B cell (primary cell): Measurements from ENCODE around the gene SPN. TPM values are rescaled to one million over a fixed set of nuclear protein-coding genes. Genes with fewer than 3 reads are reported as not detected.
A peak's percentile ranks its signal among the peaks of the same experiment; 100 is the strongest.

Source experiments
- ATAC-seq: fragments of 200-7000 bp; cut with Tn5 transposase; one replicate; pipeline ENCODE4 v1.10.0; 2021; ENCODE audit warnings: low read depth, mild to moderate bottlenecking, moderate number of reproducible peaks, moderate library complexity
- CTCF ChIA-PET: fragments of 350-600 bp; sonication (Branson Sonifier 250); formaldehyde crosslinking; loops from one replicate; lab custom pipeline; 2021; ENCODE audit warnings: antibody characterized with exemption, inconsistent platforms; lab: Charles Lee
- POLR2A ChIA-PET: fragments of 350-600 bp; sonication (Branson Sonifier 250); formaldehyde crosslinking; loops from one replicate; lab custom pipeline; 2021; ENCODE audit warnings: antibody characterized with exemption; lab: Charles Lee
- DNase-seq: peaks from one replicate; pipeline ENCODE4 v3.0.0; 2013
- H2AFZ ChIP-seq: 2 replicates; pipeline ENCODE4 v1.6.1; 2012; ENCODE audit warnings: mild to moderate bottlenecking, low read depth, low read length; ENCODE audit not compliant: insufficient read depth, poor library complexity, severe bottlenecking
- H3K27ac ChIP-seq, 2 donors: 1 replicate in 1 of 2; 2 replicates in 1 of 2; pipeline ENCODE4 v1.5.1; 2012 to 2013; ENCODE audit warnings: low read length in 2 of 2, mild to moderate bottlenecking in 2 of 2, moderate library complexity in 1 of 2
- H3K27me3 ChIP-seq, 4 experiments: fragments of 200-600 bp in 1 of 4; sonication (generic) in 1 of 4; replicated peaks in 1 of 4; 1 replicate in 2 of 4; 2 replicates in 2 of 4; pipeline versions ENCODE4 v1.6.1 to v1.7.0; 2013 to 2016; ENCODE audit warnings: low read length in 3 of 4, mild to moderate bottlenecking in 2 of 4, mixed read lengths in 1 of 4, moderate library complexity in 1 of 4; ENCODE audit not compliant: insufficient read depth in 4 of 4, control insufficient read depth in 3 of 4; ENCODE audit errors: control extremely low read depth in 1 of 4
- H3K36me3 ChIP-seq, 2 experiments: replicated peaks in 1 of 2; 1 replicate in 1 of 2; 2 replicates in 1 of 2; pipeline versions ENCODE4 v1.6.1 to v1.7.1; 2013; ENCODE audit warnings: low read length in 1 of 2; ENCODE audit not compliant: insufficient read depth in 2 of 2, control insufficient read depth in 1 of 2; ENCODE audit errors: control extremely low read depth in 1 of 2, extremely low read depth in 1 of 2
- H3K4me1 ChIP-seq, 2 donors: fragments of 200-600 bp in 1 of 2; sonication (generic) in 1 of 2; 1 replicate in 1 of 2; 2 replicates in 1 of 2; pipeline versions ENCODE4 v1.5.1 to v1.6.1; 2013 to 2017; ENCODE audit warnings: low read length in 2 of 2; ENCODE audit not compliant: control insufficient read depth in 2 of 2, insufficient read depth in 2 of 2
- H3K4me2 ChIP-seq: replicated peaks from 2 replicates; pipeline ENCODE3; 2012; ENCODE audit warnings: mild to moderate bottlenecking, low read depth, low read length; ENCODE audit not compliant: poor library complexity, severe bottlenecking
- H3K4me3 ChIP-seq, 5 experiments: fragments of 200-600 bp in 1 of 5; sonication (generic) in 1 of 5; 1 replicate in 3 of 5; 2 replicates in 2 of 5; pipeline versions ENCODE4 v1.5.1 to v1.7.0; 2011 to 2016; ENCODE audit warnings: low read length in 4 of 5, mild to moderate bottlenecking in 4 of 5, low read depth in 2 of 5, control low read depth in 1 of 5, moderate library complexity in 1 of 5; ENCODE audit not compliant: insufficient read depth in 1 of 5; ENCODE audit errors: control extremely low read depth in 1 of 5, extremely low read depth in 1 of 5
- H3K79me2 ChIP-seq: fragments of 200-600 bp; sonication (generic); one replicate; pipeline ENCODE4 v1.6.0; 2016; ENCODE audit warnings: low read length; ENCODE audit not compliant: control insufficient read depth, insufficient read depth
- H3K9ac ChIP-seq: fragments of 200-600 bp; sonication (generic); 2 replicates; pipeline ENCODE4 v1.6.1; 2017; ENCODE audit warnings: mild to moderate bottlenecking, low read length, moderate library complexity
- H3K9me3 ChIP-seq, 3 donors: one replicate each; pipeline versions ENCODE4 v1.6.1 to v1.7.1; 2013; ENCODE audit warnings: low read length in 2 of 3; ENCODE audit not compliant: control insufficient read depth in 2 of 3, insufficient read depth in 1 of 3; ENCODE audit errors: control extremely low read depth in 1 of 3
- H4K20me1 ChIP-seq: 2 replicates; pipeline ENCODE4 v1.6.0; 2012; ENCODE audit warnings: mild to moderate bottlenecking, low read length; ENCODE audit not compliant: insufficient read depth, control insufficient read depth, poor library complexity, severe bottlenecking
- H3K27ac Mint-ChIP-seq: one replicate; pipeline ENCODE4 v1.8.0; 2021; ENCODE audit warnings: mixed read lengths
- H3K27me3 Mint-ChIP-seq: one replicate; pipeline ENCODE4 v1.8.0; 2021; ENCODE audit warnings: mixed read lengths
- H3K4me1 Mint-ChIP-seq: one replicate; pipeline ENCODE4 v1.8.0; 2021; ENCODE audit warnings: mixed read lengths
- H3K4me3 Mint-ChIP-seq: one replicate; pipeline ENCODE4 v1.8.0; 2021; ENCODE audit warnings: mixed read lengths
- H3K9me3 Mint-ChIP-seq: one replicate; pipeline ENCODE4 v1.8.0; 2022; ENCODE audit warnings: mixed read lengths; ENCODE audit not compliant: insufficient read depth
- CTCF ChIP-seq: fragments of 200-600 bp; IDR thresholded peaks from one replicate; pipeline ENCODE4 v1.8.0; 2022; ENCODE audit warnings: antibody characterized with exemption, mild to moderate bottlenecking
- EZH2 ChIP-seq: IDR thresholded peaks from 2 replicates; pipeline ENCODE4 v1.6.1; 2012; ENCODE audit warnings: borderline replicate concordance, low read depth, mild to moderate bottlenecking, moderate library complexity, low read length; ENCODE audit not compliant: insufficient read depth, poor library complexity, severe bottlenecking
- WGBS: methylation state at CpG from one replicate; pipeline ENCODE4 v1.1.5; 2013; ENCODE audit warnings: missing lambda C conversion rate; ENCODE audit not compliant: insufficient coverage; 5-methylcytosine and 5-hydroxymethylcytosine counted together
- intact Hi-C: fragments of 100-400 bp; cut with micrococcal nuclease; formaldehyde crosslinking; loops from one replicate; pipeline ENCODE4 v1.10.0; 2022
- polyA plus RNA-seq: library from polyadenylated mRNA; depleted of rRNA; stranded (reverse); fragments of >200 nt; gene quantifications from 2 replicates; pipeline ENCODE4 v1.2.3, GENCODE V29; 2012
- total RNA-seq, 2 donors: library from RNA; stranded (reverse); fragments of 120-200 nt in 1 of 2; gene quantifications; 1 replicate in 1 of 2; 2 replicates in 1 of 2; pipeline versions ENCODE4 v1.2.3 to v1.2.4, GENCODE V29; 2013 to 2022

The SPN gene
- total and polyA plus RNA-seq, 2 donors (not counting 1 experiment from before 2014, with no cell fraction given) = 1.1 to 1.9 TPM

GRCh38 chr16:29644338-29644857 lies 18.6 kb upstream of the SPN start:
- Mint-ChIP-seq H3K4me3 (peak overlapping the region; percentile 55), H3K9me3 (no peaks in the 10 kb centered on the region), H3K27me3 (no peaks in the 10 kb centered on the region), H3K27ac (peak overlapping the region; percentile 89), H3K4me1 (peaks cover 31% of the 10 kb centered on the region)
- peak overlapping the region; percentile 26 to 82 for H3K27ac ChIP-seq
- no peaks in the 10 kb centered on the region for H4K20me1 ChIP-seq
- ATAC-seq (peak; percentile 45), DNase-seq (peak; percentile 48)
- peaks cover 0 to 4% (median 0%) of the 10 kb centered on the region in 3 donors for H3K9me3 ChIP-seq
- H2AFZ ChIP-seq = peak overlapping the region; percentile 23
- 39% methylated on average over 9 of the region's 9 CpGs for WGBS
- no peaks in the 10 kb centered on the region for H3K27me3 ChIP-seq
- H3K36me3 ChIP-seq = no peaks in the 10 kb centered on the region
- peak overlapping the region; percentile 55 for H3K4me2 ChIP-seq
- ChIA-PET POLR2A (interaction anchor here (0.6 kb wide), 2 partner anchors 61 to 1474 kb away, joined by 3 to 4 read pairs; no protein-coding TSS in a partner anchor), CTCF (interaction anchor here (0.6 kb wide), 1 partner anchor 22 kb away, joined by 3 read pairs; no protein-coding TSS in a partner anchor)
- H3K4me1 ChIP-seq = peaks cover 20 to 43% of the 10 kb centered on the region in 2 donors
- intact Hi-C loops = loop anchor here (5.0 kb wide), 1 partner anchor 33 kb away; the partner anchor contains the start of gene QPRT
- no peak overlapping the region for H3K4me3 ChIP-seq
- no peak overlapping the region for H3K9ac ChIP-seq
- TF ChIP-seq CTCF = no peak
- no peak for TF ChIP-seq EZH2
- no peaks in the 10 kb centered on the region for H3K79me2 ChIP-seq
